ACC112 (cell line): ENCODE results near the gene SERGEF.

Experiments used
- H2AFZ ChIP-seq: fragments of 200-600 bp; sonication (generic); one replicate; pipeline ENCODE4 v1.6.0; 2017; ENCODE audit warnings: antibody characterized with exemption, low read length; ENCODE audit not compliant: unreplicated experiment
- H3K27ac ChIP-seq: fragments of 200-600 bp; sonication (generic); 2 replicates; pipeline ENCODE4 v1.5.1; 2014; ENCODE audit warnings: low read depth, mild to moderate bottlenecking, antibody characterized with exemption, low read length, moderate library complexity
- H3K27me3 ChIP-seq: fragments of 200-600 bp; sonication (generic); 2 replicates; pipeline ENCODE4 v1.6.1; 2014; ENCODE audit warnings: mild to moderate bottlenecking, antibody characterized with exemption, low read length, moderate library complexity, mixed read lengths; ENCODE audit not compliant: insufficient read depth
- H3K36me3 ChIP-seq: fragments of 200-600 bp; sonication (generic); 2 replicates; pipeline ENCODE4 v1.6.1; 2016; ENCODE audit warnings: mild to moderate bottlenecking, antibody characterized with exemption, low read length, moderate library complexity, mixed read lengths; ENCODE audit not compliant: insufficient read depth
- H3K4me1 ChIP-seq: fragments of 200-600 bp; sonication (generic); one replicate; pipeline ENCODE4 v1.6.1; 2016; ENCODE audit warnings: low read length, mixed read lengths; ENCODE audit not compliant: insufficient read depth, unreplicated experiment, control insufficient read depth
- H3K4me3 ChIP-seq: fragments of 200-600 bp; sonication (generic); 2 replicates; pipeline ENCODE4 v1.5.1; 2014; ENCODE audit warnings: mild to moderate bottlenecking, low read depth, low read length
- H3K79me2 ChIP-seq: fragments of 200-600 bp; sonication (generic); one replicate; pipeline ENCODE4 v1.6.0; 2016; ENCODE audit warnings: low read length; ENCODE audit not compliant: control insufficient read depth, unreplicated experiment, insufficient read depth

SERGEF gene

DNA sequence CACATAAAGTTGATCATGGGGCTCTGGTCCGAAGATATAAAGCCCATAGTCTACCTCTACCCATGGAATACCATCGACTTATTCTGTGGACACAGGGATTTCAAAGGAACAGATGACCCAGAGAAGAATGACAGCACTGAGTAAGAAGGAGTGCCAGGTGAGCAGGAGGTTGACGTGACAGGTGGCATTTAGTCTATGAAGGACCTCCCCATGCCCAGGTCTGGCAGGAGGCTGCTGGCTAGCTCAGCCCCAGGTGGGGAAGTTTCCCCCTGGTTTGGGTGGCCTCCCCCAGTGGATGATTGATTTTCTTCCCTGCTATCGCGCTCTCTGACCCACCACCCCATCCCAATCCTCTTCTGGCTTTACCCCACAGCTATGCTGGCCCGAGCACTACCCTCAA, 239.2 kb downstream of the SERGEF start:
- no peaks in the 10 kb centered on the region for H3K36me3 ChIP-seq
- no peaks in the 10 kb centered on the region for H3K4me1 ChIP-seq
- no peak overlapping the region for H3K27ac ChIP-seq
- H3K27me3 ChIP-seq = no peaks in the 10 kb centered on the region
- H3K79me2 ChIP-seq = no peaks in the 10 kb centered on the region
- H2AFZ ChIP-seq = no peak overlapping the region
- no peak overlapping the region for H3K4me3 ChIP-seq

DNA sequence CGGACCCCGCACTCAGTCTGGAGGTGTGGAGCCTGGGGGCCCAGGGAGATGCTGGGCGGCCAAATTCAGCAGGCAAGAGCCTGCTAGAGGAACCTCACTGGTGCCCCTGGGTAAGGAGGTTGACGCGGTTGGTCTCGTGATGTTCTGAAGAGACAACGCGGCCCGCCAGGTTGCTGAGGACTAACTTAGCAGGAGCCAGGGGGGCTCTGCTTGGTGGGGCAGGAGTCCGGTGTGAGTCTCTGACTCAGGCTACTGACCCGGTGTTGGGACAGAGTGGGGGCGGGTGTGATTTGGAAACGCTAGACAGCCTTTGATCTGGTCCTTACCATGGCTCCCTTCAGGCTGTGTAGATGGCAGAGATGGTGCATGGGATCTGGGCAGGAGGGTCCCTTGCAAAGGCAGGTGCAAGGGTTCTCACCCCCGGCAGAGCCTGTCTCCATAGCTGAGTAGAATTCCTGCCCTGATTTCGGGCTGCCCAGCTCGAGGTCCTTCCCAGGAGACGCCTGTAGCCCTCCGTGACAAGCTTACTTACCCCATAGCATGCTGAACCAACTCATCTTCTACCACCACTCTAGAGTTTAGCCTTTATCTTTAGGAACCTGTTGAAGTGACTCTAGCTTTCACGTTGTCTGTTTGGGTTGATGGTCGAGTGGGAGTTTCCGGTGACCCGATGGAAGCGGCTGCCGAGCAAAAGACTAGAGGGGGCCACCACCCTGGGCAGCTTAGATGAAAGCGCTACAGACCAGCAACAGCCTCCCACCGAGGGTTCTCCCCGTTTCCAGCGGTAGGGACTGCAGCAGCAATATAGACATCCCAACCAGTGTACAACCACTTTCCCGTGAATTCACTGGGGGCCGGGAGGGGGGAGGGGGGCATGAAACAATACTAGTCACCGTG, 239.9 kb downstream of the SERGEF start:
- H3K36me3 ChIP-seq = no peaks in the 10 kb centered on the region
- H3K27ac ChIP-seq = no peak overlapping the region
- no peak overlapping the region for H2AFZ ChIP-seq
- no peaks in the 10 kb centered on the region for H3K4me1 ChIP-seq
- H3K4me3 ChIP-seq = no peak overlapping the region
- no peaks in the 10 kb centered on the region for H3K79me2 ChIP-seq
- no peaks in the 10 kb centered on the region for H3K27me3 ChIP-seq

DNA sequence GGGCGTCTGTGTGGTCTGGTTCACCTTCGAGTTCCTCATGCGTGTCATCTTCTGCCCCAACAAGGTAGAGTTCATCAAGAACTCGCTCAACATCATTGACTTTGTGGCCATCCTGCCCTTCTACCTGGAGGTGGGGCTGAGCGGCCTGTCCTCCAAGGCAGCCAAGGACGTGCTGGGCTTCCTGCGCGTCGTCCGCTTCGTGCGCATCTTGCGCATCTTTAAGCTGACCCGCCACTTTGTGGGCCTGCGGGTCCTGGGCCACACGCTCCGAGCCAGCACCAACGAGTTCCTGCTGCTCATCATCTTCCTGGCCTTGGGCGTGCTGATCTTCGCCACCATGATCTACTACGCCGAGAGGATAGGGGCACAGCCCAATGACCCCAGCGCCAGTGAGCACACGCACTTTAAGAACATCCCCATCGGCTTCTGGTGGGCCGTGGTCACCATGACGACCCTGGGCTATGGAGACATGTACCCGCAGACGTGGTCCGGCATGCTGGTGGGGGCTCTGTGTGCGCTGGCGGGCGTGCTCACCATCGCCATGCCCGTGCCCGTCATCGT, 240.9 kb downstream of the SERGEF start:
- no peaks in the 10 kb centered on the region for H3K79me2 ChIP-seq

DNA sequence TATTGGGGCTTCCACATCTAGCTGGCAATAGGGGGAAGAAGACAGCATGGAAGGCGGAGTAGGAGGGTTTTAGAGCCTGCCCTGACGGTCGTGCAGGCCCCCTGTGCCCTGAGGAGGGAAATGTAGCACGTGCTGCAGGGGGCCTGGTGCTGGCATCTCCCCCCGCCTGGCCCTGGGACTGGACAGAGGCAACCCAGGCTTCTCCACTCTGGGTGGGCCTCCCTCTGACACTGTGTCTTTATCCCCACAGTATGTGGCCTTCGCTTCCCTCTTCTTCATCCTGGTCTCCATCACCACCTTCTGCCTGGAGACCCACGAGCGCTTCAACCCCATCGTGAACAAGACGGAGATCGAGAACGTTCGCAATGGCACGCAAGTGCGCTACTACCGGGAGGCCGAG, 241.4 kb downstream of the SERGEF start:
- Histone ChIP-seq H3K27ac (no peak overlapping the region), H3K79me2 (no peaks in the 10 kb centered on the region), H3K4me1 (no peaks in the 10 kb centered on the region), H2AFZ (no peak overlapping the region), H3K4me3 (no peak overlapping the region), H3K27me3 (no peaks in the 10 kb centered on the region), H3K36me3 (no peaks in the 10 kb centered on the region)

More for the DNA sequence above, 240.9 kb downstream of the SERGEF start:
- Histone ChIP-seq H2AFZ (no peak overlapping the region), H3K4me3 (no peak overlapping the region), H3K36me3 (no peaks in the 10 kb centered on the region), H3K4me1 (no peaks in the 10 kb centered on the region), H3K27ac (no peak overlapping the region), H3K27me3 (no peaks in the 10 kb centered on the region)

DNA sequence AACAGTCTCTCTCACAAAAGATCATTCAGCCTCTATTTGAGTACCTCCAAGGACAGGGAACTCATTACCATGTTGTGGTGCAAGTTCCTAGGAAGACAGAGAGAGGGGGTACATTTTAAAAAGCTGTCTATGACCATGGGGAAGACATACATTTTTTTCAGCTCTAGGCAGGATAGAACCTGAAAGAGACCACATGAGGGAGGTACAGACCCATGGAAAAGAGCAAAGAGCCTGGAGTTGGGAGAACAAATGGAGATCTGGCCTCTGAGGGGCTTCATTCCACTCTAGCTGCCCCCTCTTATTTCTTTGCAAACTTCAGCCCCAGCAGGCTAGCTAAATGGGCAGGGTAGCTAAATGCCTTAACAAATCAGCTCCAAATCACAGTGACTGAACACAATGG, 241.9 kb downstream of the SERGEF start:
- no peaks in the 10 kb centered on the region for H3K79me2 ChIP-seq
- no peak overlapping the region for H3K27ac ChIP-seq
- H3K4me1 ChIP-seq = no peaks in the 10 kb centered on the region
- H3K4me3 ChIP-seq = no peak overlapping the region
- H3K36me3 ChIP-seq = no peaks in the 10 kb centered on the region
- no peak overlapping the region for H2AFZ ChIP-seq
- H3K27me3 ChIP-seq = no peaks in the 10 kb centered on the region

DNA sequence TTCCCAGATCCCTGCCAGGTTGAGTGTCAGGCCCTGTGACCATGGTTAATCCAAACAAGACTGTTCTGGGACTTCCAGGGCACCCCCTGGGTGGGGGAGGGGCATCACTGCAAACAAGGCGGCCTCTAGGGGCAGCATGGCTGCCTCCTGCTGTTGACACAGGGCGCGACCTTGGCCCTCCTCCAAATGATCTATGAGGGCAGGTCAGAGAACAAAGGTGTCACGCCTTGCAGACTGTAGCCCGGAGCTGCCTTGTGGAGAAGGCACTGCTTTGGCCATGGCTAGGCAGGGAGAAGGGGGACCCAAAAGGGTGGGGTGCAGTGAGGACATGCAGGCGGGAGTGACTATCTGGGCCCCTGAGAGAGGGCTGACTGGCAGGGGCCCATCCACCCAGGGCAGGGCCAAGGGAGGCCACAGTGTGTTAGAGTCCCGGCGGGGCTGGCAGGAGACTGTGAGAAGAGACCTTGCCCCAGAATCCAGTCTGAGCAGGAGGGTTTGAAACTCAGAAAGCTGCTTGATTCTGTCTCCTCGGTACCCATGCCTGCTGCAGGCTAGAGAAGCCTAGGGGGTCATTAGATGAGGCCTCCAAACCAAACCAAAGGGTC, 242.7 kb downstream of the SERGEF start:
- no peaks in the 10 kb centered on the region for H3K27me3 ChIP-seq
- H3K27ac ChIP-seq = no peak overlapping the region
- no peaks in the 10 kb centered on the region for H3K36me3 ChIP-seq
- no peak overlapping the region for H3K4me3 ChIP-seq
- no peaks in the 10 kb centered on the region for H3K79me2 ChIP-seq
- no peak overlapping the region for H2AFZ ChIP-seq
- H3K4me1 ChIP-seq = no peaks in the 10 kb centered on the region

DNA sequence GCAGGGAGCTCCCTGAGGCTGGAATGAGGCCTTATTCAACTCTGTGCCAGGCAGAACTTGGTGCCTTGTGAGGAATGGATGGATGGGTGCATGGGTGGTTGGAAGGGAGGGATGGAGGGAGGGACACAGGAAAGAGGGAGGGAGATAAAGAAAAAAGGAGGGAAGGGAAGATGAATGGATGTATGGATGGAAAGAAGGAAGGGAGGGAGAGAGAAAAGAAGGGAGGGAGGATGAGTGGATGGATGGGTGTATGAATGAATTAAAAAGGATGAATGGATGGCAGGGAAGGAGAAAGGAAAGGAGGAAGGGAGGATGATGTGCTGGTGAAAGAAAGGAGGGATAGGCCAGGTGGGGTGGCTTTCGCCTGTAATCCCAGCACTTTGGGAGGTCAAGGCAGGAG, 243.6 kb downstream of the SERGEF start:
- Histone ChIP-seq H3K4me1 (no peaks in the 10 kb centered on the region), H3K36me3 (no peaks in the 10 kb centered on the region), H3K27me3 (no peaks in the 10 kb centered on the region), H3K79me2 (no peaks in the 10 kb centered on the region), H2AFZ (no peak overlapping the region), H3K4me3 (no peak overlapping the region), H3K27ac (no peak overlapping the region)

DNA sequence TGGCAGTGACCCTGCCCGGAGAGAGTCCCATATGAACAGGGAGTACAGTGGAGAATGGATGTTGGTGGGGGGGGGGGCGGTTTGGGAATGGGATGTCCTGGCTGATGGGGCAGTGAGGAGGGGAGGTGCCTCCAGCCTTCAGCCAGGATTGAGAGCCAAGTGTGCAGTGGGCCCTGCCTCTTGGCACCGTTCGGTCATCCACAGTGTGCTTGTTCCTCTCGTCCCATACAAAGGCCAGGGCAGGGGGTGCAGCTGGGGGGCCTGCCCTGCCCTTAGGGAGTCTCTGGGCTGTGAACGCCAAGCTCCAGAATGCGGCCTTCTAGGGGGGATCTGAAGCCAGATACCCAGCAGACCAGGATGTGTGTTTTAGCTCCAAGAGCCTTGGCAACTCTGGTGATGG, 244.3 kb downstream of the SERGEF start:
- Histone ChIP-seq H3K4me3 (no peak overlapping the region), H3K27ac (no peak overlapping the region), H2AFZ (no peak overlapping the region), H3K79me2 (no peaks in the 10 kb centered on the region), H3K4me1 (no peaks in the 10 kb centered on the region), H3K36me3 (no peaks in the 10 kb centered on the region), H3K27me3 (no peaks in the 10 kb centered on the region)

DNA sequence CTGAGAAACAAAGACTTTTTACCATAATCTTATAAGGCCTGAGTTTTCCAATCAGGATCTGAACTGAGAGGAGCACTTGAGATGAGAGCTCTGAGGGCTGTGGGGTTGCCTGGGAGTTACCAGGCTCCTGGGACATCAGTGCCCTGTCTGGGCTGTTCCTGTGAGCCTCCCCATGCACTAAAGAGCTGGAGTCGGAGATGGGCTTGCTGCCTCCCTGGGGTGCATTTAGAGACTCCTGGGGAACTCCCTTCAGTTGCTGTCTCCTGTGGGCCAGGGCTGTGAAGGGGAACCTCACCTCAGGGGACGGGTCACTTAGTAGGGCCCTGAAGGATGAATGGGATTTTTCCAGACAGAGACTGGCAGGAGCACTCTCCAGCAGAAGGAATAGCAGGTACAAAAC, 244.9 kb downstream of the SERGEF start:
- Histone ChIP-seq H3K4me1 (no peaks in the 10 kb centered on the region), H3K4me3 (no peak overlapping the region), H3K27ac (no peak overlapping the region), H3K36me3 (no peaks in the 10 kb centered on the region), H3K79me2 (no peaks in the 10 kb centered on the region), H3K27me3 (no peaks in the 10 kb centered on the region), H2AFZ (no peak overlapping the region)

DNA sequence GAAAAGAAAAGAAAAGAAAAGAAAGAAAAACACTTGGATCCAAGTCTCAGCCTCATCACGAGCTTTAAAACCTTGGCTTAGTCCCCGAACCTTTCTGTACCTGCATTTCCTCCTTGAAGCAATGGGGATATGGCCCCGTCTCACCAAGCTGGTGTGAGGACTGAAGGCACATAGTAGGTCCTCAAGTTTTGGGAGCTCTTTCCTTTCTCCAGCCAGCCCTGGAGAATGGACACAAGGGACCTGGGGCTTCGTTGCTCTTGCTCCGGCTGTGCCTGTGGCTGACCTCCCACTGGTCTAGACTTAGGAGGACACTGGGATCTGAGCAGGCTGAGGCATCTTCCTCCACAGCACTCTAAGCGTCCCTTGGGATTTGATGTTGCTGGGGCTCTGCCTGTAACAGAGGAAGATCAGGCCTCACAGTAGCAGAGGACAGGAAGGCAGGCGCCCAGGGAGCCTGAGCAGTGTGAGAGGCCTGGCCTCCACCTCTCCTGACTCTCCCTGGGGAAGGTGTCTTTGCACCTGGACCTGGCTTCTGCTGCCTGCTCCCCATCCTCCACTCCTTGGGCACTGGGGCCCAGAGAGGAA, 245.5 kb downstream of the SERGEF start:
- H3K4me3 ChIP-seq = no peak overlapping the region
- no peaks in the 10 kb centered on the region for H3K27me3 ChIP-seq
- H2AFZ ChIP-seq = no peak overlapping the region
- H3K79me2 ChIP-seq = no peaks in the 10 kb centered on the region
- no peak overlapping the region for H3K27ac ChIP-seq
- no peaks in the 10 kb centered on the region for H3K4me1 ChIP-seq
- H3K36me3 ChIP-seq = no peaks in the 10 kb centered on the region
